GM19238 (cell line): Measurements from ENCODE around the gene COL28A1.
"Not testable (repeated sequence)": the region's sequence is repeated elsewhere in the genome, so short reads cannot be mapped to it uniquely, and the experiment has no call there.

ENCODE experiments used
- DNase-seq: peaks from one replicate; pipeline ENCODE4 v3.0.0; 2011; ENCODE audit warnings: low spot score; ENCODE audit not compliant: insufficient read length

COL28A1 gene

GRCh38 chr7:7417851-7418250 is 117.8 kb downstream of the COL28A1 start:
- no peak for DNase-seq

GRCh38 chr7:7417414-7417813 is 118.3 kb downstream of the COL28A1 start:
- no peak for DNase-seq

- DNase-seq: no peak
Measured at GRCh38 chr7:7416031-7416858, 119.4 kb downstream of the COL28A1 start.

- DNase-seq: no peak
Measured at GRCh38 chr7:7414791-7415603, 120.7 kb downstream of the COL28A1 start.

- no peak for DNase-seq
Measured at GRCh38 chr7:7408001-7408770, 127.5 kb downstream of the COL28A1 start.

GRCh38 chr7:7405461-7405860 is 130.2 kb downstream of the COL28A1 start:
- DNase-seq: no peak

GRCh38 chr7:7399707-7400106 is 136.0 kb downstream of the COL28A1 start:
- no peak for DNase-seq

- no peak for DNase-seq
Measured at GRCh38 chr7:7395785-7396184, 139.9 kb downstream of the COL28A1 start.

- DNase-seq: not testable (repeated sequence)
Measured at GRCh38 chr7:7388164-7388563, 147.5 kb downstream of the COL28A1 start.

- no peak for DNase-seq
Measured at GRCh38 chr7:7385421-7385820, 150.3 kb downstream of the COL28A1 start.

- no peak for DNase-seq
Measured at GRCh38 chr7:7384228-7384627, 151.4 kb downstream of the COL28A1 start.

- no peak for DNase-seq
Measured at GRCh38 chr7:7375538-7375937, 160.1 kb downstream of the COL28A1 start.

GRCh38 chr7:7370076-7370475 is 165.6 kb downstream of the COL28A1 start:
- DNase-seq: no peak

- no peak for DNase-seq
Measured at GRCh38 chr7:7369134-7369533, 166.5 kb downstream of the COL28A1 start.

GRCh38 chr7:7354674-7355073 is 181.0 kb downstream of the COL28A1 start:
- DNase-seq: no peak

GRCh38 chr7:7352845-7353244 is 182.8 kb downstream of the COL28A1 start:
- DNase-seq: no peak

GRCh38 chr7:7351832-7352231 is 183.8 kb downstream of the COL28A1 start:
- no peak for DNase-seq

GRCh38 chr7:7351156-7351555 is 184.5 kb downstream of the COL28A1 start:
- DNase-seq: no peak

GRCh38 chr7:7349156-7349555 is 186.5 kb downstream of the COL28A1 start:
- no peak for DNase-seq

- no peak for DNase-seq
Measured at GRCh38 chr7:7347045-7347444, 188.6 kb downstream of the COL28A1 start.

- DNase-seq: no peak
Measured at GRCh38 chr7:7344583-7344982, 191.1 kb downstream of the COL28A1 start.

- no peak for DNase-seq
Measured at GRCh38 chr7:7335909-7336308, 199.8 kb downstream of the COL28A1 start.
